Activated B cell treated with CpG ODN at 0.5 μM for 24 hours (primary cell): Measurements from ENCODE around the gene SENP8. TPM values are rescaled to one million over a fixed set of nuclear protein-coding genes. Genes with fewer than 3 reads are reported as not detected.

Experiments
- ATAC-seq: fragments of 200-7000 bp; cut with Tn5 transposase; one replicate; pipeline ENCODE4 v1.10.0; 2021; ENCODE audit warnings: low read depth, mild to moderate bottlenecking, moderate library complexity
- CTCF ChIA-PET: fragments of 350-600 bp; sonication (Branson Sonifier 250); formaldehyde crosslinking; loops from one replicate; lab custom pipeline; 2021; ENCODE audit warnings: antibody characterized with exemption; lab: Charles Lee
- POLR2A ChIA-PET: fragments of 350-600 bp; sonication (Branson Sonifier 250); formaldehyde crosslinking; loops from one replicate; lab custom pipeline; 2021; ENCODE audit warnings: antibody characterized with exemption; lab: Charles Lee
- DNase-seq: peaks from one replicate; pipeline ENCODE4 v3.0.0; 2022
- H3K27ac Mint-ChIP-seq: one replicate; pipeline ENCODE4 v1.8.0; 2020; ENCODE audit warnings: mixed read lengths
- H3K27me3 Mint-ChIP-seq: one replicate; pipeline ENCODE4 v1.8.0; 2021; ENCODE audit warnings: mixed read lengths
- H3K36me3 Mint-ChIP-seq: one replicate; pipeline ENCODE4 v1.8.0; 2021; ENCODE audit warnings: low read depth, mixed read lengths
- H3K4me1 Mint-ChIP-seq: one replicate; pipeline ENCODE4 v1.8.0; 2021; ENCODE audit warnings: mixed read lengths
- H3K4me3 Mint-ChIP-seq: one replicate; pipeline ENCODE4 v1.8.0; 2020; ENCODE audit warnings: mild to moderate bottlenecking, mixed read lengths
- H3K9me3 Mint-ChIP-seq: one replicate; pipeline ENCODE4 v1.8.0; 2020; ENCODE audit warnings: mixed read lengths
- CTCF ChIP-seq: fragments of 200-600 bp; IDR thresholded peaks from one replicate; pipeline ENCODE4 v1.8.0; 2022; ENCODE audit warnings: antibody characterized with exemption, mild to moderate bottlenecking
- intact Hi-C: fragments of 100-400 bp; cut with micrococcal nuclease; formaldehyde crosslinking; loops from one replicate; pipeline ENCODE4 v1.15.1; 2024
- total RNA-seq: library from RNA; stranded (reverse); gene quantifications from 2 replicates; pipeline ENCODE4 v1.2.3, GENCODE V29; 2022

SENP8 gene
- total RNA-seq, 1 donor from 2014 or later = 1.1 TPM

- POLR2A ChIA-PET = interaction anchor here (0.5 to 0.7 kb wide), 2 partner anchors 31 to 285 kb away, joined by 3 to 4 read pairs; no protein-coding TSS in a partner anchor
- no peak overlapping the region for H3K27ac Mint-ChIP-seq
These were observed 9.6 kb downstream of the SENP8 start for GRCh38 chr15:72127724-72128322.

GRCh38 chr15:72128359-72128758 is 10.2 kb downstream of the SENP8 start:
- no peak overlapping the region for H3K4me3 Mint-ChIP-seq
- no peak for ATAC-seq
- intact Hi-C loops = no loop called here
- ChIA-PET POLR2A (interaction anchor here (0.5 to 0.7 kb wide), 2 partner anchors 32 to 286 kb away, joined by 3 to 4 read pairs; no protein-coding TSS in a partner anchor), CTCF (no interaction called here)
- no peak for DNase-seq
- no peaks in the 10 kb centered on the region for H3K27me3 Mint-ChIP-seq
- H3K36me3 Mint-ChIP-seq = no peaks in the 10 kb centered on the region
- TF ChIP-seq CTCF = no peak
- no peaks in the 10 kb centered on the region for H3K9me3 Mint-ChIP-seq
- H3K27ac Mint-ChIP-seq = no peak overlapping the region
- H3K4me1 Mint-ChIP-seq = no peaks in the 10 kb centered on the region

More at GRCh38 chr15:72127724-72128322, 9.6 kb downstream of the SENP8 start:
- TF ChIP-seq CTCF = no peak
- no peak overlapping the region for H3K4me3 Mint-ChIP-seq
- ATAC-seq (no peak), DNase-seq (no peak)
- no peaks in the 10 kb centered on the region for H3K36me3 Mint-ChIP-seq
- intact Hi-C loops = no loop called here
- H3K4me1 Mint-ChIP-seq = no peaks in the 10 kb centered on the region
- H3K27me3 Mint-ChIP-seq = no peaks in the 10 kb centered on the region
- CTCF ChIA-PET = no interaction called here
- H3K9me3 Mint-ChIP-seq = no peaks in the 10 kb centered on the region

GRCh38 chr15:72130272-72130671 is 12.1 kb downstream of the SENP8 start:
- POLR2A ChIA-PET = no interaction called here
- no peak for DNase-seq
- no peaks in the 10 kb centered on the region for H3K27me3 Mint-ChIP-seq
- no peak overlapping the region for H3K4me3 Mint-ChIP-seq
- H3K4me1 Mint-ChIP-seq = no peaks in the 10 kb centered on the region
- ATAC-seq = no peak
- H3K27ac Mint-ChIP-seq = no peak overlapping the region
- no peaks in the 10 kb centered on the region for H3K36me3 Mint-ChIP-seq
- intact Hi-C loops = no loop called here
- CTCF ChIA-PET = interaction anchor here (1.4 kb wide), 1 partner anchor 25 kb away, joined by 3 read pairs; no protein-coding TSS in a partner anchor
- no peaks in the 10 kb centered on the region for H3K9me3 Mint-ChIP-seq
- TF ChIP-seq CTCF = no peak

- no peak for ATAC-seq
- no peak overlapping the region for H3K4me3 Mint-ChIP-seq
- no peaks in the 10 kb centered on the region for H3K4me1 Mint-ChIP-seq
- DNase-seq = no peak
- CTCF ChIA-PET = no interaction called here
- no peak for TF ChIP-seq CTCF
- no peaks in the 10 kb centered on the region for H3K36me3 Mint-ChIP-seq
- intact Hi-C loops = no loop called here
- H3K27ac Mint-ChIP-seq = no peak overlapping the region
- no peaks in the 10 kb centered on the region for H3K27me3 Mint-ChIP-seq
- H3K9me3 Mint-ChIP-seq = no peaks in the 10 kb centered on the region
- POLR2A ChIA-PET = no interaction called here
These were observed 13.7 kb downstream of the SENP8 start for GRCh38 chr15:72131922-72132321.

GRCh38 chr15:72133211-72133610 is 15.0 kb downstream of the SENP8 start:
- no peaks in the 10 kb centered on the region for H3K27me3 Mint-ChIP-seq
- H3K9me3 Mint-ChIP-seq = no peaks in the 10 kb centered on the region
- TF ChIP-seq CTCF = no peak
- no peaks in the 10 kb centered on the region for H3K36me3 Mint-ChIP-seq
- no peak for ATAC-seq
- no peak overlapping the region for H3K27ac Mint-ChIP-seq
- no peak for DNase-seq
- intact Hi-C loops = no loop called here
- no peaks in the 10 kb centered on the region for H3K4me1 Mint-ChIP-seq
- ChIA-PET CTCF (interaction anchor here (0.6 kb wide), 1 partner anchor 354 kb away, joined by 3 read pairs; no protein-coding TSS in a partner anchor), POLR2A (no interaction called here)
- H3K4me3 Mint-ChIP-seq = no peak overlapping the region
